Myocyte (in vitro differentiated cells): ENCODE measurements around the gene TIAL1. TPM values are rescaled to one million over a fixed set of nuclear protein-coding genes. Genes with fewer than 3 reads are reported as not detected.
"Not testable (repeated sequence)": the region's sequence is repeated elsewhere in the genome, so short reads cannot be mapped to it uniquely, and the experiment has no call there.

ENCODE experiments used
- DNase-seq: peaks from one replicate; pipeline ENCODE4 v3.0.0-alpha.2; 2012; ENCODE audit warnings: low read depth
- polyA plus RNA-seq: library from polyadenylated mRNA; unstranded; fragments of >200 nt; gene quantifications from one replicate; pipeline ENCODE4 v1.2.1, GENCODE V29; 2012; ENCODE audit warnings: missing spikeins
- total RNA-seq: library from RNA; depleted of rRNA; stranded (reverse); fragments of >200 nt; gene quantifications from 2 replicates; pipeline ENCODE4 v1.2.3, GENCODE V29; 2014

TIAL1 gene, protein sequence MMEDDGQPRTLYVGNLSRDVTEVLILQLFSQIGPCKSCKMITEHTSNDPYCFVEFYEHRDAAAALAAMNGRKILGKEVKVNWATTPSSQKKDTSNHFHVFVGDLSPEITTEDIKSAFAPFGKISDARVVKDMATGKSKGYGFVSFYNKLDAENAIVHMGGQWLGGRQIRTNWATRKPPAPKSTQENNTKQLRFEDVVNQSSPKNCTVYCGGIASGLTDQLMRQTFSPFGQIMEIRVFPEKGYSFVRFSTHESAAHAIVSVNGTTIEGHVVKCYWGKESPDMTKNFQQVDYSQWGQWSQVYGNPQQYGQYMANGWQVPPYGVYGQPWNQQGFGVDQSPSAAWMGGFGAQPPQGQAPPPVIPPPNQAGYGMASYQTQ
- 44.5 and 50.0 TPM in 2 replicates for total RNA-seq
- polyA plus RNA-seq, result 61.9 TPM

DNA sequence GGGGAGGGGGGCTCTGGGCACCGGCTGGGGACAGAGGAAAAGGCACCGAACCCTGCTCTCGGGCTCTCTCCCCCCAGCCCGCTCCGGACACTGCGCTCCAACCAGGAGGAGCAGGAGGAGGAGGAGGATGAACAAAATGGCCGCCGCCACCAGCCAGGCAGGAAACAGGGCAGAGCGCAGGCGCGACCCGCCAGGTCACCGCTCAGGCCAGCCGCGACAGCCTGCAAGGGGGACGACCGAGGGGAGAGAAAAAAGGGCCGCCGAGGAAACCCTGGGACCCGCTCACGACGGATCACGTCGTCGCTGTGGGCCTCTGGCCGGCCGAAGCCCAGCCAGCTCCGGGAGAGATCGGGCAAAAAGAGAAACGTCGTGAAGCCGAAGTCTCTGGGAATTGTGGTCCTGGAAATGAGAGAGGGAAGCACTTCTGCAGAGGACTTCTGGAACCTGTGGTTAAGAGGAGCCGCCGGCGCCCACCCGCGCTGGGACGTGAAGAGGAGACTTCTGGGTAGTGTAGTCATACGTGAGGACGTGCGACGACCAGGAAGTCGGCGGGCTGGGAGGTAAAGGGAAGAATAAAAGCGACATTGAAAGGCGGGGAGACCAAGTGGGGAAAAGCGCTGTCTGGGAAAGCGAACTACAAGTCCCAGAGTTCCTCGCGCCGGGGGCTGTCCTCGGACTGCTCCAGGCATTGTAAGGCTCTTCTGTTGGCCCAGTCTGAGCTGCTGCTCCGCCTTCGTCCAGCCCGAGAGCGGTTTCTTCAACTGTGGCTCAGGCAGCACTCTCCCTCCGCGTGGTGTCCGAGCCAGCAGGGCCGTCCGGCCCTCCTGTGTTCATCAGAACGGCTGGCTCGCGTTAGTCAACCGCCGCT lies at the start of gene TIAL1:
TSS of gene TIAL1 (minus strand) at position 428 of the 868 bp plus-strand sequence. CDS start 499 bp downstream, outside the sequence.
- peak; percentile 100 for DNase-seq

DNA sequence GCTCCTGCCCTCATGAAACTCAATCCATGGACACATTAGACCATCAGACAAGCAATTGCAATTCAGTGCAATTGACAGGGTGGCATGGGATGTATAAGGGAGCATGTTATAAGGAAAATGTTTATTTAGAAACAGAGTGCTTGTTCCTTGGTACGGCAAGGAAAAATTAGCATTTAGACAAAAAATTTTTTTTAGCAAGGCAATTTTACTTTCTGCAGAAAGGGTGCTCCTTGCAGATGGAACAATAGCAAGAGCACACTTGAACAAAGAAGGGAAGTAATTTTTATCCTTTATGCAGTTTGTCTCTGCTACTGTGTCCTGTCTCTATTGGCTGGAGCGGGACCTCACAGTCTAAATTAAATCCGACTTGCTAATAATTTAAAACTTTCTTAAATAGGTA lies 48.2 kb upstream of the TIAL1 start:
- DNase-seq, result no peak

DNA sequence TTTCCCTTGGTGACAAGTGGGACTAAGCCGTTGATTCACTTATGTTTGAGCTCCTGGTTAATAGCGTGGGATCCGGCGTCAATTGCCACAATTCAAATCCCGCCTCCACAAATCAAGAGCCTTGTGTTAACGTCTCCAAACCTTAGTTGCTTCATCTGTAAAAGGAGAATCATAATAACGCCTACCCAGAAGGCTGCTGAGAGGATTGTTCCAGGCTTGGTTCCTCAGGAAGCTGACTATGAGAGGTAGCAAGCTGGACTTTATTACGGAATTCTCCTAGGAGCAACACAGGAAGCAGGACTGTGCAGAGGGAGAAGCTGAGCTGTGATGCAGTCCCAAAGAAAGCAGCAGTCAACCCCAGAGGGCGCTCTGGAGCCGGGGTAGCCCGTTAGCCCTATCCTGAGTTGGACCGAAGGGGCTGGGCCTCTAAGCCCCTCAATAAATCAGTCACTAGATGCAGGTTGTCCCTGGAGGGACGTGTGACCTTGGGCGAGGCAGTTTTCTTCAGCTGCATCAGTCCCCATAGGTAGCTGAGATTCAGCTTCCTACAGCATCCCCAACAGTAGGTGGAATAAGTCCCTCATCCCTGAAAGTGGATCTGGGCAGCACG lies 47.5 kb upstream of the TIAL1 start:
- no peak for DNase-seq

DNA sequence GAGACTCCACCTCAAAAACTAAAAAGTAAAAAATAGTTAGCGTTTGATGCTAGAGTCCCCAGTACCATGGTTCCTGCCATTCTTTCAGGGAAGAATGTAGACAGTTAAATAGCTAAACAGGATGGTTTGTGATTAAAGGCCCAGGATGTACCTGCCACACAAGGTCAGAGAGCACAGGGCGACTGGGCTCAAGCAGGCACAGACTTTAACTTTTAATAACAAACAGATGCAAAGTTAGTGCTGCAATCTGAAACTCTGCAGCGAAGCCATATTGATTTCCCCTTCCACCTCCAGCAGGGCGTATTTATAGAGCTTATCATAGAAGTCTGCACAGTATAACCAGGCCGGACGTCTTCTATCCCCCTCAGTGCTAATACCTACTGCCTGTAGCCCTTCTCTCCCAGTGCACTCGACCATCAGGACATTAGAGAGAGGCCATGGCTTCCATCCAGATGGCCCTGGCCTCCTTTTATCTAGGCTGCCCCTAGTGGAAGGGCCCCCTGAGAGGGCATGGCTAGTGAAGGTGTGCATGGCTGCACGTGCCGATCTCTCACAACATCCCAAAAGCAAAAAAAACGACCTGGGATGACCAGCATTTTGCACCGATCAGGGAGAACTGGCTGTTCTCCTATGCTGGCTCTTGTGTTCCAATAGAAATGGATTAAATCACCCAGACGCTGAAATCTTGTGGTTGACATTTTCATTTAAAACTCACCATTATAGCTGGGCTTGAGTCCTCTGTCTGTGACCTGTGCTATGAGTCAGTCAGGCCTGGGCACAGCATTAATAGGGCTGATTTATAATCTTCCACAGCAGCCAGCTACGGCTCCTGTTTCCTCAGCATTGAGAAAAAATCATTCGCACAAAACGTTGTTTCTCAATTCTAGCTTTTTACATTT lies 46.8 kb upstream of the TIAL1 start:
- no peak for DNase-seq

DNA sequence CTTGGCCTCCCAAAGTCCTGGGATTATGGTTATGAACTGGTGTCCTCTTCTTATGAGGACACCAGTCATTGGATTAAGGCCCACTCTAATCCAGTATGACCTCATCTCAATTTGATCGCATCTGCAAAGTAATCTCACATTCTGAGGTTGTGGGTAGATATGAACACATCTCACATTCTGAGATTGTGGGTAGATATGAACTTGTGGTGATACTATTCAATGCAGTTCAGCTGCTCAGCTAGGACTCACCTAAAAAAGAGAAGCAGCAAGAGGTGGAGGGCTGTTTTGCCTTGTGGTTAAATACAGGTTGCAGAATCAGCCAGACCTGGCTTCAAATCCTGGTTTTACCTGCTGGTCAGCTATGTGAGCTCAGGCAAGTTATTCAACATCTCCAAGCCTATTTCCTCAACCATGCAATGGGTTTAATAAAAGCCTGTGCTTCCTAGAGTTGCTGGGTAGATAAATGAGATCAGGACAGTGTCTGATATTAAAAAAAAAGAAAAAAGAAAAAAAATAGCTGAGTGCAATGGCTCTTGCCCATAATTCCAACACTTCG lies 45.9 kb upstream of the TIAL1 start:
- no peak for DNase-seq

DNA sequence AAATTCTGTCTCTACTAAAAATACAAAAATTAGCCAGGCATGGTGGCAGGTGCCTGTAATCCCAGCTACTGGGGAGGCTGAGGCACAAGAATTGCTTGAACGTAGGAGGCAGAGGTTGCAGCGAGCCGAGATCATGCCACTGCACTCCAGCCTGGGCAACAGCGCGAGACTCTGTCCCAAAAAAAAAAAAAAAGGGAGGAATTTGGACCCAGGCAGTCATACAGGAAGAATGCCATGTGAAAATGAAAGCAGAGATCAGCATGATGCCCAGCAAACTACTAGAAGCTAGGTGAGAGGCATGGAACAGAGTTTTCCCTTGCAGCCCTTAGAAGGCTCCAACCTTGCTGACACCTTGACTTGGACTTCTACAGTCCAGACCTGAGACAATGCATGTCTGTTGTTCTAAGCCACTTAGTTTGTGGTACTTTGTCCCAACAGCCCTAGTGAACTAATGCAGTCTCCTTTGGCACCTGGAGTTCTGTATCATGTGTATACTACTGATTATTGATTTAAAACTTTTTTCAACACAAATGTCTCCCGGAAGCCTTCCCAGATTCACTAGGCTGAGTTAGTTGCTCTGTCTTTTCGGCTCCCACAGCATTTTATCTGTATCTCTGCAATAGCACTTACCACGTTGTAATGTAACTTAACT lies 44.2 kb upstream of the TIAL1 start:
- no peak for DNase-seq

DNA sequence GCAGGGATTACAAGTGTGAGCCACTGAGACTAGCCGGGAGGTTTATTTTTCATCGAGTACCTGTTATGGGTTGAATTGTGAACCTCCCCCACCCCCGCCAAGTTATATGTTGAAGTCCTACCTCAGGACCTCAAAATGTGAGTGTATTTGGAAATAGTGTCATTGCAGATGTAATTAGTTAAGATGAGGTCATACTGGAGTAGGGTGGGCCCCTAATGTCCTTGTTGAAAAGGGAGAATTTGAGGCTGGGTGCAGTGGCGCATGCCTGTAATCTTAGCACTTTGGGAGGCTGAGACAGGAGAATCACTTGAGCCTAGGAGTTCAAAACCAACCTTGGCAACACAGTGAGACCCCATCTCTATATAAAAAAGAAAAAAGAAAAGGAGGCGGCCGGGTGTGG lies 43.6 kb upstream of the TIAL1 start:
- DNase-seq, result no peak

DNA sequence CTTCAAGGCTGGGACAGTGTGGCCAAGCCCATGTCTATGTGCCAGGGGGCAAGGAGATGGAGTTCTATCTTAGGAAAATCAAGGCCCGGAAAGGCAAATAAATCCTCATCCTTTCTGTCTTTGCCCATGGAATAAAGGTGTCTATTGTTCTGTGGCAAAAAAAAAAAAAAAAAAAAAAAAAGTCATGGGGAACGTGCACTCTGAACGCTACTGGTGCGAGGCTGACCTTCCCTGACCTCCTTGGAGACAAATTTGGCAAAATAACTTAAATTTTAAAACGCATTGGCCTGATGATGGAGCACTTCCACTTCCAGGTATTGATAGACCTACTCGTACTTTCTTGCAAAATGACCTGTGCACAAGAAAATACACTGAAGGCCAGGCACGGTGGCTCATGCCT lies 42.2 kb upstream of the TIAL1 start:
- DNase-seq, result no peak

DNA sequence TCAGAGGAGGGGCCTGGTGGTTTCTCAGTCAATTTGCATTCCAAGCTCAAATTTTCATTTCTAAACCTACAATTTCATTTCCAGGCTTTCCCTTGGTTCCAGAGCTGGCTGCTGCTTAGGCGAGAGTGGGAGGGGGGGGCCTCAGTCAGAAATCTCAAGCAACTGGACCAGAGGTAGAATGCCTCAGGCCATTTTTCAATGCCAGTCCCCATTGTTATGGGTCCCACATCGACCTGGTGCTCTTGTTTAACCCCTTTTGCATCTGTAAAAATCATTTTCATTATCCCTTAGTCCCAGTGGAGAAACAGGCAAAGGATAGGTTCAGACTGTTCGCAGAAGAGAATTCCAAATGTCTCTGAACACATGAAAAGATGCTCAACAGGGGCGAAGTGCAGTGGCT lies 40.9 kb upstream of the TIAL1 start:
- no peak for DNase-seq

DNA sequence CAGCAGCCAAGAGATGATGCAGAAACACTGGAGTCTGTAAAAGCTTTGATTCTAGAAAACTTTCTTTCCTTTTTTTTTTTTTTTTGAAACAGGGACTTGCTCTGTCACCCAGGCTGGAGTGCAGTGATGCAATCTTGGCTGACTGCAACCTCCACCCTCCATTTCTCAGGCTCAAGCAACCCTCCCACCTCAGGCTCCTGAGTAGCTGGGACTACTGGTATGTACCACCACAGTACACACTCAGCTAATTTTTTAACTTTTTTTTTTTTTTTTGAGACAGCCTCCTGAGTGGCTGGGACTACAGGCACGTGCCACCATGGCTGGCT lies 37.4 kb upstream of the TIAL1 start:
- DNase-seq, result no peak

DNA sequence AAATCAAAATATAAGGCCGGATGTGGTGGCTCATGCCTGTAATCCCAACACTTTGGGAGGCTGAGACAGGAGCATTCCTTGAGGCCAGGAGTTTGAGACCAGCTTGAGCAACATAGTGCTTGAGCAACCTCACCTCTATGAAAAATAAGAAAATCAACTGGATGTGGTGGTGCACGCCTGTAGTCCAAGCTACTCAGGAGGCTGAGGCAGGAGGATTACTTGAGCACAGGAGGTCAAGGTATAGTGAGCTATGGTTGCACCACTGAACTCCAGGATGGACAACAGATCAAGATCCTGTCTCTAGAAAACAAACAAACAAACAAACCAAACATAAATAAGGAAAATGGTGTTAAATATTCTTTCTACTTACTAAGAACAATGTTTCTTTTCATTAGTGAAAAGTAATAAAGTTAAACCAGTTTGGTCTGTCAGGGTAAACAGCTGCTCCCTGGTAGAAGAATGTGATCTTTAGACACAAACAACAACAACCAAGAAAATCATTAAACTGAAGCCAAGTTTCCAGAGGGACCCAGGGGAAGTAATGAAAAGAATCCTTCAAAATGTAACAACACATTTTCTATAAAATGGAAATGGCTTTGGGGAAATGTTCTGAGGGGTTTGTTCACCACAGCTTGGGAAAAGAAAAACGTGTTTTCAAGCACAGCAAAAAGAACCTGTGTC lies 36.9 kb upstream of the TIAL1 start:
- DNase-seq, result no peak

DNA sequence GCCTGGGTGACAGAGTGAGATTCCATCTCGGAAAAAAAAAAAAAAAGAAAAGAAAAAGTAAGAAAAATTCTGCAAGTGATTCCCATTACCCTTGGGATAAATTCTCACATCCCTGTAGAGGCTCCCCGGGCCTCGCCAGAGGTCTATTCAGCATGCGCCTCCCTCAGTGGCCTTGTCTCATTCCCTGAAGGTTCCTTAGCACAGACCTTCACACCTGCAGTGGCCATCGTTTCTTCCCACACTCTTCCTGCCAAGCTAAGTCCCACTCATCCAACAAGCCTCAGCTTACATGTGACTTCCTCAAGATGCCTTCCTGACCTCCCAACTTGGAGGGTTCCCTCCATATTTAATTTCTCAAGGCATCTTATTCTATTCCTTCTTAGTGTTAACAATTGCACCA lies 33.5 kb upstream of the TIAL1 start:
- DNase-seq, result no peak

DNA sequence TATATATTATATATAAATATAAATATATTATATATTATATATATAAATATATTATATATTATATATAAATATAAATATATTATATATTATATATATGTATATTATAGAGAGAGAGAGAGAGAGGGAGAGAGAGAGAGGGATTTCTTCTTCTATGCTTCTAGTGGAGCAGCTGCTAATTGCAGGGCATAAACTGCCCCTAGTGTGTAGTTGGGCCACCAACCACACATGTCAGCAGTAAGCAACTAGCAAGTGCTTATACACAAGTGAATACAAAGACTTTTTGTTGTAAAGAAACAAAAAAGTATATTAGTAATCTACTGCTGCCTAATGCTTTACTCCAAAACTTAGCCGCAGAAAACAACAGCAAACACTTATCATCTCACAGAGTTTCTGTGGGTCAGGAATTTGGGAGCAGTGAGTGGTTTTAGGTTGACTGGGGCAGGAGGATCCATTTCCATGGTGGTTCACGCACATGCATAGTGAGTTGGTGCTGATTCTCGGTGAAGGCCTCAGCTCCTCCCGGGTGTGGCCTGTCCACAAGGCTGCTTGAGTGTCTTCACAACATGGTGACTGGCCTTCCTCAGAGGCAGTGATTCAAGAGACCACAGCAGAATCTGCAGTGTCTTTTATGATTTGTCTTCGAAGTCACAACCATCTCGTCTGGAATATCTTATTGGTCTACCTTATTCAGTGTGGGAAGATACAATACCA lies 29.0 kb upstream of the TIAL1 start:
- no peak for DNase-seq

DNA sequence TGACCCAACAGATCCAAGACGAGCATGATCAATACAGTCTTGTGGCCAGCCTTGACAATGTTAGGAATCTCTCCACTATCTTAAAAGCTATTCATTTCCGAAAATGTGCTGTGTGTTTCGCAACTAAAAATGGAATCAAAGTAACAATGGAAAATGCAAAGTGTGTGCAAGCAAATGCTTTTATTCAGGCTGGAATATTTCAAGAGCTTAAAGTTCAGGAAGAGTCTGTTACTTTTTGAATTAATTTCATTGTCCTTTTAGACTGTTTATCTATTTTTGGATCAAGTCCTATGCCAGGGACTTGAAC lies 24.3 kb upstream of the TIAL1 start:
- DNase-seq, result no peak

DNA sequence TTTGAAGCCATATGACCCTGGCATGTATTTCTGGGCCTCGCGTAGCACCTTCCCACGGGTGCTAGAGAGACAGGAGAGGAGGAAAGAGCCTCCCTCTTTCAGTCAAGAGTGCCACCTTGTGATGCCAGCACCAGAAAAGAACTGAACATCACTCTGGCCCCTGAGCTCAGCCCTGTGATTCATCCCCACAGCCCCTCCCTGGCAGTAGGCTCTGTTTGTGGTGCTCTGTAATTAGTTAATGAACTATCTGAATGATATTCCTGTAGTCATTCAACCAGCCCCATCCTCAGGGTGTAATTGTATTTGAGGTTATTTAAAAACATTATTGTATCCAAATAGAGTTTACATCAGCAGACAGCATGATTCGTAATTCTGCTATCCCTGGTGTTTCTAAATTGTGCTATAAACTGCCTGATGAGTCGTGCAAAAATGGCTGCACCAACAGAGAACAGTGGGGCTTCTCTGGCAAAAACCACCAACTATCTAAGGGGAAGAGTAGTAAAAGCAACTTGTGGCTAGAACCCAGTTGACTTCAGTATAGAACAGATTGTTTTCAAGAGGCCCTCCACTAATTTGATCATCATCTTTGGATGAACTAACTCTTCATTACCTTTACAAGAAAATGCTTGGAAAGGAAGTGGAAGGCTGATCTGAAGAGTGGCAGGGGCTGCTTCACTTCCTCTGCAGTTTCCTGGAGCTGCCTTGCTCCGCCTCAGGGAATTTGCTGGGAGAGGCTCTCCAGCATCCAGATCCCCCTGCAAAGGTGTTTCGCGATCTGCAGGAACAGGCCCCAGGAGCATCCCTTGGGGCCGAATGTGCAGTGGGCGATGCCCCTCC lies 23.7 kb upstream of the TIAL1 start:
- peak; percentile 67 for DNase-seq

DNA sequence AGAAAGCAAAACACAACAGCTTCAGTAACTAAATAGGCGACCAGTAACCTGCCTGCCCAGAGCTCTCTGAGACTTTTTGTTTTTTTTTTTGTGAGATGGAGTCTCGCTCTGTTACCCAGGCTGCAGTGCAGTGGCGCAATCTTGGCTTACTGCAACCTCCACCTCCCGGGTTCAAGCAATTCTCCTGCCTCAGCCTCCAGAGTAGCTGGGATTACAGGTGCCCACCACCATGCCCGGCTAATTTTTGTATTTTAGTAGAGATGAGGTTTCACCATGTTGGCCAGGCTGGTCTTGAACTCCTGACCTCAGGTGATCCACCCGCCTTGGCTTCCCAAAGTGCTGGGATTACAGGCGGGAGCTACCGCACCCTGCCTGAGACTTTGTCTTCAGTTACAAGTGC lies 23.0 kb upstream of the TIAL1 start:
- DNase-seq, result not testable (repeated sequence)

DNA sequence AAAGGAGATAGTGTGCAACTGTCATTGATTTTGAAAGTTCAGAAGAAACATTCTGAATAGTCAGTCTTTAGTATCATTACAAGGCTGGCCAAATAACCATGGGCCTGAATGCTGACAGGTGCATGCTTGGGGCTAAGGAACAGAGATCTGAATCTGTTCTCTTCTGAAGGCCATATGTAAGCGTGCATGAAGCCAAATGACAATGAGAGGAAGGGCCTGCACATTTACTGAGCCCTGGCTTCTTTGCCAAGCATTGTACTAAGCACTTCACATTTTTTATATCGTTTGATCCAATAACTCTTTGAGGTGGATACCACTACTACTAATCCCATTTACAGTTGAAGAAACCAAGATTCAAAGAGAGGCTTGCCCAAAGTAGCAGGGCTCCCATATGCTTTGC lies 22.5 kb upstream of the TIAL1 start:
- DNase-seq, result no peak

DNA sequence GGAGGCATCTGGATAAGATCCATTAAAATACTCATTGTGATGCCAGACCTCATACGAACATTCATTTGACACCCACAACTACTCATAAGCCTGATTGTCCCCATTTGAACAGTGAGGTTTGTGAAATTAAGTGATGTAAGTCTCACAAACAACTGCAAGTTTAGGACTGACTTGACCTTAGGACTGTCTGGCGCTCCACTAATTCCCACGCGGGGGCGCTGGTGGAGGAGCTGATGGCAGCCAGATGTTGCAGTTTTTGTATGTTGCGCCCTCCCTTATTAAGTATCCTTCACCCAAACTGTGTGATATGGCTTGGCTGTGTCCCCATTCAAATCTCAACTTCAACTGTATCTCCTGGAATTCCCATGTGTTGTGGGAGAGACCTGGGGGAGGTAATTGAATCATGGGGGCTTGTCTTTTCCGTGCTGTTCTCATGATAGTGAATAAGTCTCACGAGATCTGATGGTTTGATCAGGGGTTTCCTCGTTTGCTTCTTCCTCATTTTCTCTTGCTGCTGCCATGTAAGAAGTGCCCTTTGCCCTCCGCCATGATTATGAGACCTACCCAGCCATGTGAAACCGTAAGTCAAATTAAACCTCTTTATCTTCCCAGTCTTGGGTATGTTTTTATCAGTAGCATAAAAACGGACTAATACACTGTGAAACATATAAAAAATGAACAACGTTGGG lies 20.3 kb upstream of the TIAL1 start:
- DNase-seq, result no peak
